DOHH2 (cell line): ENCODE results near the gene CZIB.

Experiments used
- H3F3A ChIP-seq: fragments of 200-600 bp; sonication (generic), shearing (Covaris generic); 2 replicates; pipeline ENCODE4 v1.6.0; 2016; ENCODE audit warnings: antibody characterized with exemption, mild to moderate bottlenecking; ENCODE audit not compliant: control insufficient read depth, insufficient read depth
- H3K27ac ChIP-seq: fragments of 200-600 bp; sonication (generic); 2 replicates; pipeline ENCODE4 v1.5.1; 2014; ENCODE audit warnings: low read depth, mild to moderate bottlenecking, low read length, moderate library complexity
- H3K27me3 ChIP-seq: fragments of 200-600 bp; sonication (generic); 2 replicates; pipeline ENCODE4 v1.6.1; 2014; ENCODE audit warnings: mild to moderate bottlenecking, low read length, mixed read lengths; ENCODE audit not compliant: control insufficient read depth
- H3K36me3 ChIP-seq: fragments of 200-600 bp; sonication (generic); 2 replicates; pipeline ENCODE4 v1.6.1; 2014; ENCODE audit warnings: mild to moderate bottlenecking, low read length, moderate library complexity, mixed read lengths; ENCODE audit not compliant: control insufficient read depth
- H3K4me1 ChIP-seq: fragments of 200-600 bp; sonication (generic); 2 replicates; pipeline ENCODE4 v1.6.1; 2014; ENCODE audit warnings: mild to moderate bottlenecking, low read length, mixed read lengths; ENCODE audit not compliant: control insufficient read depth
- H3K4me2 ChIP-seq: fragments of 200-600 bp; sonication (generic); 2 replicates; pipeline ENCODE4 v1.6.0; 2014; ENCODE audit warnings: mild to moderate bottlenecking, low read length, moderate library complexity
- H3K4me3 ChIP-seq: fragments of 200-600 bp; sonication (generic); 2 replicates; pipeline ENCODE4 v1.5.1; 2014; ENCODE audit warnings: mild to moderate bottlenecking, low read length, mixed read lengths
- H3K79me2 ChIP-seq: fragments of 200-600 bp; sonication (generic); 2 replicates; pipeline ENCODE4 v1.6.1; 2014; ENCODE audit warnings: mild to moderate bottlenecking, low read length, mixed read lengths; ENCODE audit not compliant: control insufficient read depth
- H3K9me2 ChIP-seq: fragments of 200-600 bp; sonication (generic); replicated peaks from 2 replicates; pipeline ENCODE4 v1.6.1; 2014; ENCODE audit warnings: mild to moderate bottlenecking, low read length, mixed read lengths; ENCODE audit not compliant: control insufficient read depth
- H3K9me3 ChIP-seq: fragments of 200-600 bp; sonication (generic); 2 replicates; pipeline ENCODE4 v1.6.1; 2014; ENCODE audit warnings: antibody characterized with exemption, low read length, mixed read lengths; ENCODE audit not compliant: control insufficient read depth, insufficient read depth
- H4K20me1 ChIP-seq: fragments of 200-600 bp; sonication (generic); 2 replicates; pipeline ENCODE4 v1.6.0; 2014; ENCODE audit warnings: low read depth, mild to moderate bottlenecking, antibody characterized with exemption, low read length, moderate library complexity; ENCODE audit not compliant: control insufficient read depth, insufficient read depth
- CTCF ChIP-seq: fragments of 200-600 bp; sonication (generic); IDR thresholded peaks from one replicate; pipeline ENCODE4 v1.5.1; 2014; ENCODE audit warnings: antibody characterized with exemption, mild to moderate bottlenecking, low read depth, low read length; ENCODE audit not compliant: poor library complexity, severe bottlenecking
- EZH2phosphoT487 ChIP-seq: fragments of 200-600 bp; sonication (generic); IDR thresholded peaks from 2 replicates; pipeline ENCODE4 v1.6.1; 2017; ENCODE audit warnings: borderline replicate concordance, mild to moderate bottlenecking, antibody characterized with exemption, low read length, moderate library complexity, mixed read lengths

CZIB gene

GRCh38 chr1:53220171-53220961, at the start of gene CZIB:
Gene CZIB (minus strand): TSS chr1:53220634. CDS start chr1:53220575, 59 bp downstream.
- H3K9me3 ChIP-seq = no peaks in the 10 kb centered on the region
- peak within 1 kb of the TSS; percentile 97 for H3K4me2 ChIP-seq
- TF ChIP-seq CTCF = no peak
- TF ChIP-seq EZH2phosphoT487 = no peak
- no peaks in the 10 kb centered on the region for H3K9me2 ChIP-seq
- H3K4me1 ChIP-seq = peaks cover 18% of the 10 kb centered on the region
- peaks cover 20% of the 10 kb centered on the region for H3K36me3 ChIP-seq
- no peaks in the 10 kb centered on the region for H4K20me1 ChIP-seq
- H3F3A ChIP-seq = peaks cover 11% of the 10 kb centered on the region
- H3K79me2 ChIP-seq = peaks cover 17% of the 10 kb centered on the region
- H3K27ac ChIP-seq = peak within 1 kb of the TSS; percentile 61
- H3K4me3 ChIP-seq = peak within 1 kb of the TSS; percentile 90
- H3K27me3 ChIP-seq = no peaks in the 10 kb centered on the region

GRCh38 chr1:53270107-53270506, 49.7 kb upstream of the CZIB start:
- H3K4me1 ChIP-seq = no peaks in the 10 kb centered on the region
- H3K79me2 ChIP-seq = no peaks in the 10 kb centered on the region
- no peaks in the 10 kb centered on the region for H3K9me3 ChIP-seq
- no peaks in the 10 kb centered on the region for H3K27me3 ChIP-seq
- no peaks in the 10 kb centered on the region; the same call in 1 of the 2 replicates for H4K20me1 ChIP-seq
- H3K27ac ChIP-seq = no peak overlapping the region
- no peak overlapping the region for H3K4me3 ChIP-seq
- no peaks in the 10 kb centered on the region for H3K9me2 ChIP-seq
- H3K4me2 ChIP-seq = no peak overlapping the region
- no peak for TF ChIP-seq EZH2phosphoT487
- TF ChIP-seq CTCF = no peak
- no peaks in the 10 kb centered on the region for H3F3A ChIP-seq
- peaks cover 76% of the 10 kb centered on the region for H3K36me3 ChIP-seq

- no peak overlapping the region for H3K4me2 ChIP-seq
- H3K4me3 ChIP-seq = no peak overlapping the region
- H3K9me2 ChIP-seq = no peaks in the 10 kb centered on the region
- no peaks in the 10 kb centered on the region for H3K4me1 ChIP-seq
- H3K27me3 ChIP-seq = no peaks in the 10 kb centered on the region
- H3K36me3 ChIP-seq = peaks cover 77% of the 10 kb centered on the region
- no peaks in the 10 kb centered on the region for H3K9me3 ChIP-seq
- H3F3A ChIP-seq = no peaks in the 10 kb centered on the region
- no peak for TF ChIP-seq EZH2phosphoT487
- TF ChIP-seq CTCF = no peak
- H4K20me1 ChIP-seq = no peaks in the 10 kb centered on the region; the same call in 1 of the 2 replicates
- H3K27ac ChIP-seq = no peak overlapping the region
- no peaks in the 10 kb centered on the region for H3K79me2 ChIP-seq
These were observed 47.3 kb upstream of the CZIB start for GRCh38 chr1:53267761-53268160.
